ENCODE results near the gene FOXM1.

The FOXM1 gene

GRCh38 chr12:2844786-2845185 is 32.2 kb downstream of the FOXM1 start:
- no CpG with 5 or more reads among the region's 9 CpGs for WGBS (ENCODE audit: extremely low coverage, insufficient coverage, low lambda C conversion rate)
- no peak overlapping the region for H3K23ac ChIP-seq (ENCODE audit: low read length)
- H3K4ac ChIP-seq (ENCODE audit: low read depth, low read length) = no peak overlapping the region
- H2BK5ac ChIP-seq (ENCODE audit: low read length) = no peak overlapping the region
- no peak overlapping the region for H4K5ac ChIP-seq (ENCODE audit: low read length)
- H3K79me2 ChIP-seq (ENCODE audit: control insufficient read depth, insufficient read depth, low read length) = no peaks in the 10 kb centered on the region
- H3K9ac ChIP-seq (ENCODE audit: low read length) = no peak overlapping the region
- H2BK15ac ChIP-seq (replicated peaks; ENCODE audit: low read depth) = no peak overlapping the region
- no peaks in the 10 kb centered on the region for H3K79me1 ChIP-seq (ENCODE audit: low read length)
- no peak overlapping the region for H3K56ac ChIP-seq (ENCODE audit: low read length)
- no peaks in the 10 kb centered on the region for H3K27me3 ChIP-seq (ENCODE audit: insufficient read depth, low read length, poor library complexity)
- no peak overlapping the region for H2AK5ac ChIP-seq (ENCODE audit: low read length)
- peak; percentile 24 for DNase-seq
- H3K36me3 ChIP-seq (ENCODE audit: control insufficient read depth, insufficient read depth, low read length) = no peaks in the 10 kb centered on the region
- H3K4me2 ChIP-seq (ENCODE audit: low read length) = no peak overlapping the region
- peaks cover 2% of the 10 kb centered on the region for H3K4me1 ChIP-seq (ENCODE audit: control insufficient read depth, low read depth, low read length)
- no peak overlapping the region for H4K8ac ChIP-seq (ENCODE audit: low read depth, low read length)
- H3K18ac ChIP-seq (ENCODE audit: low read length) = no peak overlapping the region
- H2BK120ac ChIP-seq (ENCODE audit: low read depth, low read length) = no peak overlapping the region
- no peak overlapping the region for H3K4me3 ChIP-seq (ENCODE audit: low read length)
- no peak overlapping the region for H3K27ac ChIP-seq (ENCODE audit: low read depth, low read length)

- H2BK5ac ChIP-seq (ENCODE audit: low read length) = no peak overlapping the region
- no peak overlapping the region for H2BK15ac ChIP-seq (replicated peaks; ENCODE audit: low read depth)
- H2BK120ac ChIP-seq (ENCODE audit: low read depth, low read length) = no peak overlapping the region
- no peak overlapping the region for H3K4me3 ChIP-seq (ENCODE audit: low read length)
- no peak overlapping the region for H2AK5ac ChIP-seq (ENCODE audit: low read length)
- no peaks in the 10 kb centered on the region for H3K36me3 ChIP-seq (ENCODE audit: control insufficient read depth, insufficient read depth, low read length)
- DNase-seq = no peak
- no peak overlapping the region for H3K18ac ChIP-seq (ENCODE audit: low read length)
- H3K4me1 ChIP-seq (ENCODE audit: control insufficient read depth, low read depth, low read length) = peaks cover 2% of the 10 kb centered on the region
- H3K27ac ChIP-seq (ENCODE audit: low read depth, low read length) = no peak overlapping the region
- H3K23ac ChIP-seq (ENCODE audit: low read length) = no peak overlapping the region
- H3K79me2 ChIP-seq (ENCODE audit: control insufficient read depth, insufficient read depth, low read length) = no peaks in the 10 kb centered on the region
- no peak overlapping the region for H4K5ac ChIP-seq (ENCODE audit: low read length)
- H3K79me1 ChIP-seq (ENCODE audit: low read length) = no peaks in the 10 kb centered on the region
- no peak overlapping the region for H3K9ac ChIP-seq (ENCODE audit: low read length)
- no peak overlapping the region for H3K56ac ChIP-seq (ENCODE audit: low read length)
- H3K27me3 ChIP-seq (ENCODE audit: insufficient read depth, low read length, poor library complexity) = no peaks in the 10 kb centered on the region
- H3K4me2 ChIP-seq (ENCODE audit: low read length) = no peak overlapping the region
- WGBS (ENCODE audit: extremely low coverage, insufficient coverage, low lambda C conversion rate) = no CpG with 5 or more reads among the region's 5 CpGs
- H4K8ac ChIP-seq (ENCODE audit: low read depth, low read length) = no peak overlapping the region
- H3K4ac ChIP-seq (ENCODE audit: low read depth, low read length) = no peak overlapping the region
Measured at GRCh38 chr12:2842948-2843347, 34.0 kb downstream of the FOXM1 start.

- DNase-seq = no peak
- no peak overlapping the region for H2BK15ac ChIP-seq (replicated peaks; ENCODE audit: low read depth)
- WGBS (ENCODE audit: extremely low coverage, insufficient coverage, low lambda C conversion rate) = no CpG with 5 or more reads among the region's 9 CpGs
Measured at GRCh38 chr12:2841056-2841650, 35.8 kb downstream of the FOXM1 start.

GRCh38 chr12:2836574-2836973 is 40.4 kb downstream of the FOXM1 start:
- H2BK15ac ChIP-seq (replicated peaks; ENCODE audit: low read depth) = no peak overlapping the region
- H4K5ac ChIP-seq (ENCODE audit: low read length) = no peak overlapping the region
- no peak for DNase-seq
- H2BK120ac ChIP-seq (ENCODE audit: low read depth, low read length) = no peak overlapping the region
- H3K79me1 ChIP-seq (ENCODE audit: low read length) = no peaks in the 10 kb centered on the region
- H3K9ac ChIP-seq (ENCODE audit: low read length) = no peak overlapping the region
- H3K56ac ChIP-seq (ENCODE audit: low read length) = no peak overlapping the region
- H4K8ac ChIP-seq (ENCODE audit: low read depth, low read length) = no peak overlapping the region
- no peak overlapping the region for H3K4me2 ChIP-seq (ENCODE audit: low read length)
- no peak overlapping the region for H2BK5ac ChIP-seq (ENCODE audit: low read length)
- no peak overlapping the region for H3K4ac ChIP-seq (ENCODE audit: low read depth, low read length)
- H3K27me3 ChIP-seq (ENCODE audit: insufficient read depth, low read length, poor library complexity) = no peaks in the 10 kb centered on the region
- no peak overlapping the region for H3K4me3 ChIP-seq (ENCODE audit: low read length)
- no CpG with 5 or more reads among the region's 8 CpGs for WGBS (ENCODE audit: extremely low coverage, insufficient coverage, low lambda C conversion rate)
- H2AK5ac ChIP-seq (ENCODE audit: low read length) = no peak overlapping the region
- H3K27ac ChIP-seq (ENCODE audit: low read depth, low read length) = no peak overlapping the region
- H3K36me3 ChIP-seq (ENCODE audit: control insufficient read depth, insufficient read depth, low read length) = no peaks in the 10 kb centered on the region
- H3K18ac ChIP-seq (ENCODE audit: low read length) = no peak overlapping the region
- no peaks in the 10 kb centered on the region for H3K79me2 ChIP-seq (ENCODE audit: control insufficient read depth, insufficient read depth, low read length)
- H3K4me1 ChIP-seq (ENCODE audit: control insufficient read depth, low read depth, low read length) = no peaks in the 10 kb centered on the region
- H3K23ac ChIP-seq (ENCODE audit: low read length) = no peak overlapping the region

More at GRCh38 chr12:2841056-2841650, 35.8 kb downstream of the FOXM1 start:
- Histone ChIP-seq H3K4me1 (ENCODE audit: control insufficient read depth, low read depth, low read length) (no peaks in the 10 kb centered on the region), H3K9ac (ENCODE audit: low read length) (no peak overlapping the region), H3K4ac (ENCODE audit: low read depth, low read length) (no peak overlapping the region), H3K27me3 (ENCODE audit: insufficient read depth, low read length, poor library complexity) (no peaks in the 10 kb centered on the region), H3K79me2 (ENCODE audit: control insufficient read depth, insufficient read depth, low read length) (no peaks in the 10 kb centered on the region), H3K4me3 (ENCODE audit: low read length) (no peak overlapping the region), H3K23ac (ENCODE audit: low read length) (no peak overlapping the region), H3K56ac (ENCODE audit: low read length) (no peak overlapping the region), H2BK5ac (ENCODE audit: low read length) (no peak overlapping the region), H3K4me2 (ENCODE audit: low read length) (no peak overlapping the region), H3K18ac (ENCODE audit: low read length) (no peak overlapping the region), H3K36me3 (ENCODE audit: control insufficient read depth, insufficient read depth, low read length) (no peaks in the 10 kb centered on the region), H4K8ac (ENCODE audit: low read depth, low read length) (no peak overlapping the region), H4K5ac (ENCODE audit: low read length) (no peak overlapping the region), H2BK120ac (ENCODE audit: low read depth, low read length) (no peak overlapping the region), H3K79me1 (ENCODE audit: low read length) (no peaks in the 10 kb centered on the region), H3K27ac (ENCODE audit: low read depth, low read length) (no peak overlapping the region), H2AK5ac (ENCODE audit: low read length) (no peak overlapping the region)

GRCh38 chr12:2835691-2836403 is 41.1 kb downstream of the FOXM1 start:
- Histone ChIP-seq H3K36me3 (ENCODE audit: control insufficient read depth, insufficient read depth, low read length) (no peaks in the 10 kb centered on the region), H2BK5ac (ENCODE audit: low read length) (no peak overlapping the region), H3K27me3 (ENCODE audit: insufficient read depth, low read length, poor library complexity) (no peaks in the 10 kb centered on the region), H3K79me1 (ENCODE audit: low read length) (no peaks in the 10 kb centered on the region), H3K23ac (ENCODE audit: low read length) (no peak overlapping the region), H3K9ac (ENCODE audit: low read length) (no peak overlapping the region), H3K4me2 (ENCODE audit: low read length) (no peak overlapping the region), H4K5ac (ENCODE audit: low read length) (no peak overlapping the region), H4K8ac (ENCODE audit: low read depth, low read length) (no peak overlapping the region), H3K27ac (ENCODE audit: low read depth, low read length) (no peak overlapping the region), H3K56ac (ENCODE audit: low read length) (no peak overlapping the region), H3K4me3 (ENCODE audit: low read length) (no peak overlapping the region), H3K4me1 (ENCODE audit: control insufficient read depth, low read depth, low read length) (no peaks in the 10 kb centered on the region), H3K4ac (ENCODE audit: low read depth, low read length) (no peak overlapping the region), H2BK120ac (ENCODE audit: low read depth, low read length) (no peak overlapping the region), H2BK15ac (replicated peaks; ENCODE audit: low read depth) (no peak overlapping the region), H2AK5ac (ENCODE audit: low read length) (no peak overlapping the region), H3K79me2 (ENCODE audit: control insufficient read depth, insufficient read depth, low read length) (no peaks in the 10 kb centered on the region), H3K18ac (ENCODE audit: low read length) (no peak overlapping the region)
- no CpG with 5 or more reads among the region's 4 CpGs for WGBS (ENCODE audit: extremely low coverage, insufficient coverage, low lambda C conversion rate)
- no peak for DNase-seq
